Stomach smooth muscle (tissue), 2 donors: ENCODE data around the gene TMEM218.

Experiments used
- H3K27ac ChIP-seq: one replicate; pipeline ENCODE4 v1.7.0; 2013; ENCODE audit warnings: mild to moderate bottlenecking, low read length, inconsistent platforms
- H3K27me3 ChIP-seq, 2 donors: one replicate each; pipeline ENCODE4 v1.7.0; 2013; ENCODE audit warnings: low read length in 2 of 2; ENCODE audit not compliant: insufficient read depth in 2 of 2, control insufficient read depth in 1 of 2
- H3K36me3 ChIP-seq, 2 donors: one replicate each; pipeline ENCODE4 v1.7.0; 2013; ENCODE audit warnings: low read length in 2 of 2; ENCODE audit not compliant: control insufficient read depth in 2 of 2, insufficient read depth in 2 of 2
- H3K4me1 ChIP-seq: one replicate; pipeline ENCODE4 v1.7.0; 2013; ENCODE audit warnings: low read length; ENCODE audit not compliant: control insufficient read depth, insufficient read depth
- H3K4me3 ChIP-seq, 2 donors: one replicate each; pipeline ENCODE4 v1.7.0; 2013; ENCODE audit warnings: low read length in 2 of 2
- H3K9ac ChIP-seq, 2 donors: one replicate each; pipeline ENCODE4 v1.7.0; 2013; ENCODE audit warnings: low read length in 2 of 2, mild to moderate bottlenecking in 1 of 2
- H3K9me3 ChIP-seq, 2 donors: one replicate each; pipeline ENCODE4 v1.7.0; 2013; ENCODE audit warnings: low read length in 2 of 2; ENCODE audit not compliant: control insufficient read depth in 2 of 2
- donor health status: healthy.
- donor health status: Pancreatic carcinoma.

TMEM218 gene

DNA sequence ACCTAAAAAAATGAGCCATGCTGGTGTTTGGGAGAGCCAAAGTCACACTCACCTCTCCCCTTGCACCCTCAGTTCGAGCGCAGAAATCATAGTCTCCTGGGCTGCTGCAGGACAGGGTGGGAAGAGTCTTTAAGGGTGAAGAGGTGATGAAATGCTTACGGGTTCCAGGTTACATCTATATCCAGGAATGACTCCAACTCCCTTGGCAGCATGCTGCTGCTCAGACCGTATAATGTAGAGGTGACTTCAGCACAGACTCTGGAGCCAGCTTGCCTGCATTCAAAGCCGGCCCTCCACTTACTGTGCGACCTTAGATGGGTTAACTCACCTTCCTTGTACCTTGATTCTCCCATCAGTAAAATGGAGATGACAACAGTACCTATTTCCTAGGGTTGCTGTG lies 35.9 kb upstream of the TMEM218 start:
- Histone ChIP-seq H3K4me3 (no peak overlapping the region), H3K9ac (no peak overlapping the region), H3K9me3 (no peaks in the 10 kb centered on the region), H3K27ac (no peak overlapping the region), H3K27me3 (peaks cover 0 to under 1% of the 10 kb centered on the region in 2 donors), H3K36me3 (no peaks in the 10 kb centered on the region), H3K4me1 (no peaks in the 10 kb centered on the region)

- Histone ChIP-seq H3K4me3 (no peak overlapping the region), H3K9me3 (no peaks in the 10 kb centered on the region), H3K4me1 (no peaks in the 10 kb centered on the region), H3K27me3 (peaks cover 3 to 9% of the 10 kb centered on the region in 2 donors), H3K36me3 (no peaks in the 10 kb centered on the region), H3K9ac (no peak overlapping the region), H3K27ac (no peak overlapping the region)
Observed at GRCh38 chr11:125146232-125146631, 34.8 kb upstream of the TMEM218 start.

DNA sequence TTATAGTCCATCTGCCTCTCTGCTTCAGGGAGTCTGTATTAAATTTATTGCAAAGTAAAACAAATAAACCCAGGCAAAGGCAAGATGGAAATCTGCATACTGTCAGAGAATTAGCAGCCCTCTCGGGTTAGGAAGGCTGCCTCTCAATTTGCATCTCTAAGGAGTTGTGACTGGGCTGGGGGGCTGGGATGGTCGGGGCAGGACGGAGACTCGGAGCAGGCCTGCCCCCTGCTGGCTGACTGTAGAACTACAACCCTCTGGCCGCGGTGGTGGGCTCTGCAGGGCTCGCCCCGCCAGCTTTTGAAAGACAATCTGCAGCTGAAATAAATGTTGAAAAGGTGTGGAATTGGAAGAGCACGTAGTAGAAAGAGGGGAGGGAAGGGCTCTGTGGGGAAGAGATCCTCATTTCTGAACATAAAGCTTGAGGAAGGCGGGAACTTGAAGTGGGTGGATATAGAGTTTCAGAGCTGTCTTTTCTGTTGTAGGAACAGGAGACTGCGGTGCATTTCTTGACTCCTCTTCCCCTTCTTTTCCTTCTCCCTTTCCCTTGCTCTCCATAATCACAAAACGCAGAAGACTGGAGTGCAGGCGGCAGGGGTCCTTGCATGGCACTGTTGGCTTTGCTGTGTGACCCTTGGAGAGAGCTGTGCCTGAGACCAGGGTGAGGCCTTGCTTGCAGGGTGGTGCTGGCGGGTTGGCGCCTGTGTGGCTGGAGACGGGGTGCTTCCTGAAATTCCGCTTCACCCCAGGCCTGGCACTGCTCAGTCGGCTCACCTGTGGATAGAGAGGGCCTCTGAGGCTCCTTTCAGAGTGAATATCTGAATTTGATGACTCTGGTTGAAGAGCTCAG lies 30.5 kb upstream of the TMEM218 start:
- no peak overlapping the region for H3K9ac ChIP-seq
- H3K4me3 ChIP-seq: no peak overlapping the region
- H3K36me3 ChIP-seq: no peaks in the 10 kb centered on the region
- H3K4me1 ChIP-seq: no peaks in the 10 kb centered on the region
- peaks cover 12 to 17% of the 10 kb centered on the region in 2 donors for H3K27me3 ChIP-seq
- H3K27ac ChIP-seq: no peak overlapping the region
- no peaks in the 10 kb centered on the region for H3K9me3 ChIP-seq

DNA sequence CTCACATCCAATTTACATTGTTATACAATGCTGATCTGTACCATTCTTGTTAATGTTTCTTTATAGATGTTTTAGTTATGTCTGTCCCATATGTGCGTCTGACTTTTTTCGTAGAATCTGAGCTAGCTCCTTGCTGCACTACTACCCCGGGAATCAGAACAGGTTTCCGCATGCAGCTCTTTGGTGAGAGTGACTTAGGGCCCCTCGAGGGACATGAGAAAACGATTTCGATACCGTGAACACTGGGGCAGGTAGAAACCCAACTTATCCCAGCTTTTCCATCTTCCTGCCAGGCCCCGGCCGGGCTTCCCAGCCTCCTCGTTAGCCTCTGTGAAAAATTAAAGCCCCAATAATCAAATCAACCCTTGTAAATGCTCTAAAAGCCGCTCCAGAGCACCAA lies 29.8 kb upstream of the TMEM218 start:
- Histone ChIP-seq H3K9me3 (no peaks in the 10 kb centered on the region), H3K4me3 (no peak overlapping the region), H3K36me3 (no peaks in the 10 kb centered on the region), H3K9ac (no peak overlapping the region), H3K4me1 (no peaks in the 10 kb centered on the region), H3K27me3 (peaks cover 12 to 17% of the 10 kb centered on the region in 2 donors), H3K27ac (no peak overlapping the region)

GRCh38 chr11:125140233-125140632 lies 28.8 kb upstream of the TMEM218 start:
- peaks cover 12 to 17% of the 10 kb centered on the region in 2 donors for H3K27me3 ChIP-seq
- no peak overlapping the region for H3K4me3 ChIP-seq
- no peaks in the 10 kb centered on the region for H3K4me1 ChIP-seq
- H3K27ac ChIP-seq: no peak overlapping the region
- no peaks in the 10 kb centered on the region for H3K9me3 ChIP-seq
- no peaks in the 10 kb centered on the region for H3K36me3 ChIP-seq
- H3K9ac ChIP-seq: no peak overlapping the region

DNA sequence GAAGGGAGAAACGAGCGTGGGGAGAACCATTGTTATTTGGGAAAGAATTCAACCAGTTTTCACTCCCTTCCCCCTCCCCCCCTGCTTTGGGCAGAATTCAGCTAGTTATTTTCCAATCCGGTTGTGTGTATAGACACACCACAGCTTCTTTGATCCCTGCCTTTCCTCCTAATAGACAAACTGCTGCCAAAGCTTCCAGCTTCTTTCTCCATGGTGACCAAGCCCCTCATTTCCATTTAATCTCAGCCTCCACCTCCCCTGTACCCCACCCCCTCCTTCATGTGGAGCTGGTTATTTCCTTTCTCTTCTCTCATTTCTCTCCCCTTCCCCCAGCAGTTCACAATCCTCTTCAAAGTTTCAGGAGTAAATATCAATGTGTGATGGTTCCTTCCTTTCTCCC lies 28.4 kb upstream of the TMEM218 start:
- Histone ChIP-seq H3K4me1 (no peaks in the 10 kb centered on the region), H3K9me3 (no peaks in the 10 kb centered on the region), H3K36me3 (no peaks in the 10 kb centered on the region), H3K27ac (no peak overlapping the region), H3K27me3 (peaks cover 12 to 17% of the 10 kb centered on the region in 2 donors), H3K9ac (no peak overlapping the region), H3K4me3 (no peak overlapping the region)

- Histone ChIP-seq H3K4me1 (no peaks in the 10 kb centered on the region), H3K36me3 (no peaks in the 10 kb centered on the region), H3K9ac (no peak overlapping the region), H3K27ac (no peak overlapping the region), H3K4me3 (no peak overlapping the region), H3K27me3 (peaks cover 12 to 21% of the 10 kb centered on the region in 2 donors), H3K9me3 (no peaks in the 10 kb centered on the region)
Observed at GRCh38 chr11:125138966-125139365, 27.5 kb upstream of the TMEM218 start.

GRCh38 chr11:125136001-125136400 lies 24.6 kb upstream of the TMEM218 start:
- Histone ChIP-seq H3K4me1 (no peaks in the 10 kb centered on the region), H3K9me3 (no peaks in the 10 kb centered on the region), H3K4me3 (no peak overlapping the region), H3K27me3 (peaks cover 7 to 14% of the 10 kb centered on the region in 2 donors), H3K27ac (no peak overlapping the region), H3K36me3 (no peaks in the 10 kb centered on the region), H3K9ac (no peak overlapping the region)

DNA sequence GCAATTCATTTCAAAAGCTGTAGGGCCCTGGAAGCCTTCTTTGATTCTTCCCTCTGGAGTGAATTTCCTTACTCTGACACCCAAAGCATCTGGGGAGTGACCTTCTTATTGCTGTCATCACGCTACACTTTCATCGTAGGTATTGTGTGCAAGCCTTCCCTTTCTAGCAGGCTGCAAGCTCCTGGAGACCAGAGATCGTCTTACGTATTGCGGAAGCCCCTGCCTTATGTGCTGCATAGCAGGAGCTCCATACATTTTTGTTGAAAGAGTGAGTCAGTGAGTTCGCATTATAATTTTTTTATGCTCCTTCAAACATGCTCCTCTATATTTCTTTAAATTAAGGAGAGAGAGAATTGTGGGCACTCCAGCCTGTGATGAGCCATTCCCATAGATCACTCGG lies 21.2 kb upstream of the TMEM218 start:
- H3K27me3 ChIP-seq: peaks cover 8 to 14% of the 10 kb centered on the region in 2 donors
- H3K27ac ChIP-seq: no peak overlapping the region
- H3K9me3 ChIP-seq: no peaks in the 10 kb centered on the region
- H3K4me3 ChIP-seq: no peak overlapping the region
- H3K36me3 ChIP-seq: no peaks in the 10 kb centered on the region
- no peak overlapping the region for H3K9ac ChIP-seq
- no peaks in the 10 kb centered on the region for H3K4me1 ChIP-seq

- Histone ChIP-seq H3K36me3 (no peaks in the 10 kb centered on the region), H3K9me3 (no peaks in the 10 kb centered on the region), H3K9ac (no peak overlapping the region), H3K4me1 (no peaks in the 10 kb centered on the region), H3K27ac (no peak overlapping the region), H3K27me3 (peaks cover 8 to 14% of the 10 kb centered on the region in 2 donors), H3K4me3 (no peak overlapping the region)
Observed at GRCh38 chr11:125132071-125132470, 20.6 kb upstream of the TMEM218 start.

DNA sequence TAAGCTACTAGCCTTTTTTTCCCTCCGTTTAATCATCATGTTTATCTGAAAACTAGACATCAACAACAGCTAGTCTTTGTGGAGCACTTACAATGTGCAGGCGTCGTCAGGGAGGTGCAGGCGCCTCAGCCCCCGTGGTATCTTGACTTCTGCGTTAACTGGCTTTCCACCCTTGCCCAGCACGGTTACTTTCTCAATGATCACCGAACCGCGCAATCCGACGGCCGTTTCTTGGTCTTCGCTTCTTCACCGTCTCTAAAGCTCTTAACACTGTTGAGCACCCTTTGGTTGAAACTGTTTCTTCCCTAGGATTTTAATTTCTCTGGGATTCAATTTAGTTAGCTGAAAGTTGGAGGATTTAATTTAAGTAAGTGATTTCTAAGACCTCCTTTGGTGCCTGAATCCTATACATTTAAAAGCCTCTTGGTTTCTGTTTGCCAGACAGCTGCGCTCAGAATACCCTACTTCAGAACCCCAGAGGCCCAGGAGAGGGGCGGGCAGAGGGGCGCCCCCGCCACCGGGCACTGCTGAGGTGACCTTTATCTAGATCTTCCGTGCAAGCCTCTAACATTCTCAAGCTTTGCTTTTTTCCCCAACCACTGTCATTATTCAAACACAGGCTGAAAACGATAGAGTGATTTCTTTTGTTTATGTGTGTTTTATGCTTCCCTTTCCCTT lies 18.0 kb upstream of the TMEM218 start:
- Histone ChIP-seq H3K4me1 (no peaks in the 10 kb centered on the region), H3K9ac (no peak overlapping the region), H3K4me3 (no peak overlapping the region), H3K27ac (no peak overlapping the region), H3K27me3 (peaks cover 11 to 14% of the 10 kb centered on the region in 2 donors), H3K36me3 (no peaks in the 10 kb centered on the region), H3K9me3 (no peaks in the 10 kb centered on the region)
